GM21825 (cell line): ENCODE data around the gene TUBA1B.
"Not testable (repeated sequence)": the region's sequence is repeated elsewhere in the genome, so short reads cannot be mapped to it uniquely, and the experiment has no call there.

Experiments used
- ATAC-seq: cut with Tn5 transposase; IDR thresholded peaks from one replicate; pipeline ENCODE4 v1.9.1; 2021; ENCODE audit warnings: mild to moderate bottlenecking, moderate library complexity; ENCODE audit not compliant: unreplicated experiment

Gene TUBA1B

GRCh38 chr12:49131051-49131893 is at the start of gene TUBA1B:
Gene TUBA1B, minus strand, starts transcription at chr12:49131395. Its CDS starts 95 bp downstream, at chr12:49131300.
- ATAC-seq = peak; percentile 65

- ATAC-seq = no peak
Measured at GRCh38 chr12:49174218-49174617, 43.0 kb upstream of the TUBA1B start.

- ATAC-seq = no peak
Measured at GRCh38 chr12:49170924-49171323, 39.7 kb upstream of the TUBA1B start.

GRCh38 chr12:49165114-49165513 is 33.9 kb upstream of the TUBA1B start:
- no peak for ATAC-seq

- ATAC-seq = not testable (repeated sequence)
Measured at GRCh38 chr12:49161901-49162300, 30.7 kb upstream of the TUBA1B start.

GRCh38 chr12:49161092-49161795 is 30.0 kb upstream of the TUBA1B start:
- no peak for ATAC-seq

GRCh38 chr12:49160399-49160798 is 29.2 kb upstream of the TUBA1B start:
- ATAC-seq = no peak

- no peak for ATAC-seq
Measured at GRCh38 chr12:49154221-49154620, 23.0 kb upstream of the TUBA1B start.

GRCh38 chr12:49147384-49147783 is 16.2 kb upstream of the TUBA1B start:
- no peak for ATAC-seq

GRCh38 chr12:49146406-49146805 is 15.2 kb upstream of the TUBA1B start:
- no peak for ATAC-seq

GRCh38 chr12:49144384-49144783 is 13.2 kb upstream of the TUBA1B start:
- no peak for ATAC-seq

- no peak for ATAC-seq
Measured at GRCh38 chr12:49138999-49139398, 7.8 kb upstream of the TUBA1B start.

- no peak for ATAC-seq
Measured at GRCh38 chr12:49138587-49138986, 7.4 kb upstream of the TUBA1B start.

GRCh38 chr12:49137476-49137875 is 6.3 kb upstream of the TUBA1B start:
- no peak for ATAC-seq

GRCh38 chr12:49136997-49137396 is 5.8 kb upstream of the TUBA1B start:
- ATAC-seq = not testable (repeated sequence)

- no peak for ATAC-seq
Measured at GRCh38 chr12:49133590-49133989, 2.4 kb upstream of the TUBA1B start.

- no peak for ATAC-seq
Measured at GRCh38 chr12:49133014-49133413, 1.8 kb upstream of the TUBA1B start.

- ATAC-seq = no peak
Measured at GRCh38 chr12:49131894-49132461, 783 bp upstream of the TUBA1B start.

GRCh38 chr12:49130151-49131050 is 794 bp downstream of the TUBA1B start:
- ATAC-seq = peak; percentile 51

- ATAC-seq = no peak
Measured at GRCh38 chr12:49129332-49130150, 1.7 kb downstream of the TUBA1B start.
